ENCODE measurements around the gene AFF3.

The AFF3 gene

DNA sequence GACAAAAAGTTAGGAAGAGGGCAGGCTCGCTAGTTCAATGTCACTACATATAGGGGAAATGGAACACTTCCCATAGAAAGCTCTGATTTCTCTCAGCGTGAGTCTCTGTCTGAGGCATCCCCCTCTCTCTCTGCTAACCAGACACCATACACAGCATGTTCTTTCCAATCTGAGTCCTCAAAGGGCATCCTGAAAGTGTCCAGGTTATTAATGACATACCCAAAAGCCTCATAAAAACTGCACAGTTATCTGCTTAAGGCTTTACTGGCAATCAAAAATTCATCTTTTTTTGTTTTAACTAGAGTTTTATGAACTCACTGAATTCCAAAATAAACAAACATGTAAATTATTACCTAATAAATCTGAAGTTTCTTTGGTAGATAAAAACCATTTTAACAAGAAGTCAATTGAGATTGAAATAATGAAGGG, 137.4 kb downstream of the AFF3 start:
- DNase-seq = no peak
- in situ Hi-C loops (cut with HindIII; ENCODE audit: low pct_ligation_motif_present, low pct_unique_long_range_greater_than_20kb, low sequenced_read_pairs) = no loop called here

GRCh38 chr2:100004348-100004884, 138.0 kb downstream of the AFF3 start:
- DNase-seq = no peak
- in situ Hi-C loops (cut with HindIII; ENCODE audit: low pct_ligation_motif_present, low pct_unique_long_range_greater_than_20kb, low sequenced_read_pairs) = no loop called here

GRCh38 chr2:100002059-100002458, 140.3 kb downstream of the AFF3 start:
- in situ Hi-C loops (cut with HindIII; ENCODE audit: low pct_ligation_motif_present, low pct_unique_long_range_greater_than_20kb, low sequenced_read_pairs) = no loop called here
- DNase-seq = no peak

- in situ Hi-C loops (cut with HindIII; ENCODE audit: low pct_ligation_motif_present, low pct_unique_long_range_greater_than_20kb, low sequenced_read_pairs) = no loop called here
- no peak for DNase-seq
These were observed 141.3 kb downstream of the AFF3 start for GRCh38 chr2:100000915-100001707.

GRCh38 chr2:99998651-99999320, 143.6 kb downstream of the AFF3 start:
- DNase-seq = no peak
- in situ Hi-C loops (cut with HindIII; ENCODE audit: low pct_ligation_motif_present, low pct_unique_long_range_greater_than_20kb, low sequenced_read_pairs) = no loop called here

- no peak for DNase-seq
- in situ Hi-C loops (cut with HindIII; ENCODE audit: low pct_ligation_motif_present, low pct_unique_long_range_greater_than_20kb, low sequenced_read_pairs) = no loop called here
These were observed 152.5 kb downstream of the AFF3 start for GRCh38 chr2:99989905-99990304.

- in situ Hi-C loops (cut with HindIII; ENCODE audit: low pct_ligation_motif_present, low pct_unique_long_range_greater_than_20kb, low sequenced_read_pairs) = no loop called here
- no peak for DNase-seq
These were observed 153.8 kb downstream of the AFF3 start for GRCh38 chr2:99988599-99988998.

DNA sequence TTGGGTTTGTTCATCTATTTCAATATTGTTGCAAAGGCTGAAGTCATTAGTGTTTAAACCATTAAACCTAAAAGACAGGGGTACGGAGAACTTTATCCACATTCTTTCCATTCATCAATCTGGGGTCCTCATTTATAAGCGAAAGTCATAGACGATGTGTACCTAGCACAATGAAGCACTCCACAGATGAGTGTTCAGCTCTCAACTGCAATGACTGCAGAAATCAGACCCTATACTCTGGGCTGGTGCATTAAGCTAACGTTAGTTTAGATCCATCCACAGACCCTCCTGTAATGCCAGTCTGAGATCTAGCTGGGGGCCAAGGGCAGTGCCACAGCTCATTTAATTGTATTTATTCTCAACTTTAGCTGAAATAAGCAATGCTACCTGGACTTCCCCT, 155.2 kb downstream of the AFF3 start:
- DNase-seq = no peak

GRCh38 chr2:99984799-99985515, 157.4 kb downstream of the AFF3 start:
- in situ Hi-C loops (cut with HindIII; ENCODE audit: low pct_ligation_motif_present, low pct_unique_long_range_greater_than_20kb, low sequenced_read_pairs) = no loop called here
- no peak for DNase-seq

More for the DNA sequence above, 155.2 kb downstream of the AFF3 start:
- in situ Hi-C loops (cut with HindIII; ENCODE audit: low pct_ligation_motif_present, low pct_unique_long_range_greater_than_20kb, low sequenced_read_pairs) = no loop called here

DNA sequence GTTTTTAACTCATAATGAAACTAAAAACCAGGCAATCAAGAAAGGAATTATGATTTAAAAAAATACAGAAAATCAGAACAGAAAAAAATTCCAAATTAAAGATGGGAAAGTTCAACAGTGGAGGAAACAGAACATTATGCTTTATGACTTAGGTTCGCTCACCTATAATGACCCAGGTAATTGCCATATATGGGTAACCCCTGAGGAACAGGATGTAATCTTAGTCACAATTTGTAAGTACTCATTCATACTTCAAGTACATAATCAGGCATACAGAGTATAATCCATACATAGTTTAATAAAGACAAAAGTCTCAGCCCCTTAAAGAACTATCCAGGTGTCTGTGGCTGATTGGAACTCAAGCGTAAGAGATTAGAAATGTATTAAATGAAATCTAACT, 159.6 kb downstream of the AFF3 start:
- in situ Hi-C loops (cut with HindIII; ENCODE audit: low pct_ligation_motif_present, low pct_unique_long_range_greater_than_20kb, low sequenced_read_pairs) = no loop called here
- no peak for DNase-seq

DNA sequence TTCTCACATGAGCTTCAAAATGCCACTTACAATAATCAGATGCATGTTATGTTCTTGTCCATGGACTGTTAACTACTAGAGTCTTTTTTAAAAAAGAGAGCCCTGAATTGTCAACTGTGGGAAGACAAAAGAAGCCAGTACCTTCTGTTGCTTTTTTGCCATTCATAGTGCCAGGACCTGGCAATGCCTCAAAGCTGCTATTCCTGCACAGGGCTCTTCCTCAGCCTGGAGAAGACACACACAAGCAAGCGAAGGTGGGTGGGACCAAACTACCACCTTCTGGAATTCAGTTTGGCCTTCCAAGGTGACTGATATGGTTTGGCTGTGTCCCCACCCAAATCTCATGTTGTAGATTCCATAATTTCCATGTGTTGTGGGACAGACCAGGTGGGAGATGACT, 160.6 kb downstream of the AFF3 start:
- DNase-seq = no peak
- in situ Hi-C loops (cut with HindIII; ENCODE audit: low pct_ligation_motif_present, low pct_unique_long_range_greater_than_20kb, low sequenced_read_pairs) = no loop called here

DNA sequence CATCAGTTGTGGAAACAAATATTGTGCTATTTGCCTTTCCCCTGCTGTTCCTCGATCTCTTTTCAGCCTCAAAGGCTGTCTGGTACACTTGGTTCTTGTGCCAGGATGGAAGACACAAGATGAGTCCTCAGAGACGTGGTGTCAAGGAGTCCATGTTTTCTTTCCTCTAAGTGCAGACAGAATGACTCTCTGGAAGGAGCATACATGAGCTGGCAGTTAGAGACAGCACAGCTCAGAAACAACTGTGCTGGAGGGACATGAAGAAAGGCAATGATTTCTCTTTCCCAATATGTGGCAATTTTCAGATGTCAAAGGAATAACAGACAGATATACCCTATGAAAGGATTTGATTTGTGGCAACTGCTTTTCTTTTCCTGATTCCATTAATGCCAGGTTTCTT, 162.2 kb downstream of the AFF3 start:
- DNase-seq = no peak
- in situ Hi-C loops (cut with HindIII; ENCODE audit: low pct_ligation_motif_present, low pct_unique_long_range_greater_than_20kb, low sequenced_read_pairs) = no loop called here

GRCh38 chr2:99977966-99978365, 164.4 kb downstream of the AFF3 start:
- no peak for DNase-seq
- in situ Hi-C loops (cut with HindIII; ENCODE audit: low pct_ligation_motif_present, low pct_unique_long_range_greater_than_20kb, low sequenced_read_pairs) = no loop called here

GRCh38 chr2:99975386-99975785, 167.0 kb downstream of the AFF3 start:
- DNase-seq = peak; percentile 81
- in situ Hi-C loops (cut with HindIII; ENCODE audit: low pct_ligation_motif_present, low pct_unique_long_range_greater_than_20kb, low sequenced_read_pairs) = no loop called here

GRCh38 chr2:99974682-99975375, 167.6 kb downstream of the AFF3 start:
- DNase-seq = peak; percentile 94

GRCh38 chr2:99974275-99974674, 168.1 kb downstream of the AFF3 start:
- peak; percentile 69 for DNase-seq
- in situ Hi-C loops (cut with HindIII; ENCODE audit: low pct_ligation_motif_present, low pct_unique_long_range_greater_than_20kb, low sequenced_read_pairs) = no loop called here

More at GRCh38 chr2:99974682-99975375, 167.6 kb downstream of the AFF3 start:
- in situ Hi-C loops (cut with HindIII; ENCODE audit: low pct_ligation_motif_present, low pct_unique_long_range_greater_than_20kb, low sequenced_read_pairs) = no loop called here

DNA sequence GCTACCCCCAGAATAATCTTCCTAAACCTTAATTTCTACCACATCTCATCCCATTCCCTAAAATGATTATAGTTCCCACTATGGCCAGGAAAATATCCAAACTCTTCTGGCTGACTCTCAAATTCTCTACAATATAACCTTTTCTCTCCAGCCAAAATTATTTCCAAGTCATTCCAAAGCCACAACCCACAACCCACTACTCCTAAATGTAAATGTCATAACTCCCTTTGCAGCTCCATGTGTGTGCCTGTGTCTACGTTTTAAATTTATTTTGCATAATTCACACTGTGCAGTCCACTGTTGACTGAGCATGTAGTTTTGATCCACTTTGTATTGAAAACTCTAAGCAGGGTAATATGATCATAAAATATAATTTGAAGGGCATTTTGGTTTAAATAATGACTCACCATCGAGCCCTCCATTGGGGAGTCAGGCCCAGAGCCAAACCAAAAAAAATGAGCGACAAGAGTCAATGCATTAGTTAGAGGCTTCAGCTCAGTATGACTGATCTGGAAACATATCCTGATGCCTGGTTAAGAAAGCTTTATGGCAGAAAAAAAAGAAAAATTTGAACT, 171.0 kb downstream of the AFF3 start:
- in situ Hi-C loops (cut with HindIII; ENCODE audit: low pct_ligation_motif_present, low pct_unique_long_range_greater_than_20kb, low sequenced_read_pairs) = no loop called here
- no peak for DNase-seq

GRCh38 chr2:99970292-99970868, 172.0 kb downstream of the AFF3 start:
- DNase-seq = no peak
- in situ Hi-C loops (cut with HindIII; ENCODE audit: low pct_ligation_motif_present, low pct_unique_long_range_greater_than_20kb, low sequenced_read_pairs) = no loop called here

Data from ACHN (cell line).